Measurements from ENCODE around the gene TRIM2. TPM values are rescaled to one million over a fixed set of nuclear protein-coding genes. Genes with fewer than 3 reads are reported as not detected.

TRIM2 gene
- total RNA-seq, 1 experiment from 2014 or later = 41.4 TPM

DNA sequence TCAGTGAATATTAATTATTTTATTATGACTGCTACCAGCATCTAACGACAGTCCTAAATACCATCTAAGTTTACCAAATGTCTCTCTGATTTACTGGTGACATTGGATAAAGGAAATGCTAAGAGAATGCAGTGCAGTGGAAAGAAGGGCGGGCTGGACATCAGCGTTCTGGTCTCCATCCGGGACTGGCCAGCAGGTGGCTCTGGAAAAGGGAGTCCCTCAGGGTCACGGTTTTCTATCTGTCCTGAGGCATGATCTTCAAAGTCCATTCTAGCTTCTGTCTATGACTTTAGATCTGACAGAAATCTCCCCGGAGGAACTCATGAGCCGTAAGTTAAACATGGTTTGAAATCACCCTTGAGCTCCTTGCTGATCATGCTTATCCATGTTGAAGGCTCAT is 3.3 kb downstream of the TRIM2 start:
- DNase-seq (ENCODE audit: low read depth, low spot score) (no peak), ATAC-seq (peak; percentile 35)
- POLR2A ChIA-PET = no interaction called here
- Histone ChIP-seq H4K20me1 (ENCODE audit: insufficient read depth) (no peaks in the 10 kb centered on the region), H3K9ac (ENCODE audit: low read length) (no peak overlapping the region), H3K4me1 (ENCODE audit: control insufficient read depth in 1 of 2, insufficient read depth in 2 of 2, low read length in 2 of 2) (peaks cover 21 to 49% of the 10 kb centered on the region in 2 experiments), H3K79me2 (ENCODE audit: insufficient read depth, low read length) (no peaks in the 10 kb centered on the region), H2AFZ (ENCODE audit: low read depth, low read length, poor library complexity, severe bottlenecking) (no peak overlapping the region), H3K36me3 (ENCODE audit: control insufficient read depth in 1 of 2, insufficient read depth in 2 of 2, low read length in 2 of 2) (no peaks in the 10 kb centered on the region), H3K27ac (ENCODE audit: low read depth, low read length) (no peak overlapping the region), H3K9me3 (ENCODE audit: control insufficient read depth in 1 of 2, insufficient read depth in 1 of 2, low read depth in 1 of 2, low read length in 2 of 2) (no peaks in the 10 kb centered on the region), H3K4me3 (replicated peaks in 1 of 2; ENCODE audit: low read depth in 1 of 2, low read length in 2 of 2) (no peak overlapping the region), H3K9me2 (ENCODE audit: insufficient read depth) (no peaks in the 10 kb centered on the region), H3K4me2 (ENCODE audit: low read length) (peak overlapping the region; percentile 5; the same call in 1 of the 2 replicates), H3K27me3 (ENCODE audit: insufficient read depth, low read length) (no peaks in the 10 kb centered on the region)
- TF ChIP-seq, protein P1, sequence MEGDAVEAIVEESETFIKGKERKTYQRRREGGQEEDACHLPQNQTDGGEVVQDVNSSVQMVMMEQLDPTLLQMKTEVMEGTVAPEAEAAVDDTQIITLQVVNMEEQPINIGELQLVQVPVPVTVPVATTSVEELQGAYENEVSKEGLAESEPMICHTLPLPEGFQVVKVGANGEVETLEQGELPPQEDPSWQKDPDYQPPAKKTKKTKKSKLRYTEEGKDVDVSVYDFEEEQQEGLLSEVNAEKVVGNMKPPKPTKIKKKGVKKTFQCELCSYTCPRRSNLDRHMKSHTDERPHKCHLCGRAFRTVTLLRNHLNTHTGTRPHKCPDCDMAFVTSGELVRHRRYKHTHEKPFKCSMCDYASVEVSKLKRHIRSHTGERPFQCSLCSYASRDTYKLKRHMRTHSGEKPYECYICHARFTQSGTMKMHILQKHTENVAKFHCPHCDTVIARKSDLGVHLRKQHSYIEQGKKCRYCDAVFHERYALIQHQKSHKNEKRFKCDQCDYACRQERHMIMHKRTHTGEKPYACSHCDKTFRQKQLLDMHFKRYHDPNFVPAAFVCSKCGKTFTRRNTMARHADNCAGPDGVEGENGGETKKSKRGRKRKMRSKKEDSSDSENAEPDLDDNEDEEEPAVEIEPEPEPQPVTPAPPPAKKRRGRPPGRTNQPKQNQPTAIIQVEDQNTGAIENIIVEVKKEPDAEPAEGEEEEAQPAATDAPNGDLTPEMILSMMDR (IDR thresholded peaks at IDR 0.05 in 2 of 3, conservative IDR thresholded peaks at IDR 0.05 in 1 of 3; ENCODE audit: borderline replicate concordance in 1 of 3, insufficient read depth in 1 of 3, low read depth in 2 of 3, low read length in 2 of 3) = peak in 2 of 3 experiments; percentile 68 to 76; a peak in 4 of 6 replicates
- TF ChIP-seq YY1 (IDR thresholded peaks at IDR 0.05; ENCODE audit: extremely low read depth, insufficient replicate concordance, low read depth, low read length) = no peak
- RAD21 ChIA-PET (ENCODE audit: low non-redundant PET in 1 of 2, low total read pairs in 2 of 2, uncharacterized antibody in 2 of 2, unreplicated experiment in 2 of 2) = interaction anchor here in 1 of 2 experiments (0.7 kb wide), 1 partner anchor 119 kb away, joined by 3 read pairs; no protein-coding TSS in a partner anchor
- CTCF ChIA-PET = interaction anchor here (1.2 to 1.5 kb wide), 2 partner anchors 25 to 51 kb away, joined by 4 to 5 read pairs; no protein-coding TSS in a partner anchor
- intact Hi-C loops (cut with micrococcal nuclease) = no loop called here
- BruUV-seq (replicated peaks) = no TSS peak

DNA sequence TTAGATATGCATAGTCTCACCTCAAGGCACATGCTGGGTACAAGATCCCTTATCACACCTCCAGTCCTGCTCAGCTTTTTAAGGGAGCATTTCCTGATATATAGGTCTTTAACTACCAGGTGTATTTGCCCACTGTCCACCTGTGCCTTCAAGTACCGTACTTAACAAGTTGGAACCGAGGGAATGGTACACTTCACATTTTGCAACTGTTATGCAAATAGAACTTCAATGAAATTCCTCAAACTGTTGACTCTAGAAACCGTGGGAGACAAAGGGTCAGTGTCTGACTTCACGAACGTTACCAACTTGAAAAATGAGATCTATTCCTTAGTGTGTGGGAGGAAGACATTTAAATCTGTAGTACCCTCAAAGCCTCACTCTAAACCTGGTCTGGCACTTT is 5.2 kb downstream of the TRIM2 start:
- POLR2A ChIA-PET = no interaction called here
- Histone ChIP-seq H3K79me2 (ENCODE audit: insufficient read depth, low read length) (no peaks in the 10 kb centered on the region), H3K27me3 (ENCODE audit: insufficient read depth, low read length) (no peaks in the 10 kb centered on the region), H3K9me2 (ENCODE audit: insufficient read depth) (no peaks in the 10 kb centered on the region), H3K4me1 (ENCODE audit: control insufficient read depth in 1 of 2, insufficient read depth in 2 of 2, low read length in 2 of 2) (peaks cover 16 to 37% of the 10 kb centered on the region in 2 experiments), H2AFZ (ENCODE audit: low read depth, low read length, poor library complexity, severe bottlenecking) (no peak overlapping the region), H3K9me3 (ENCODE audit: control insufficient read depth in 1 of 2, insufficient read depth in 1 of 2, low read depth in 1 of 2, low read length in 2 of 2) (no peaks in the 10 kb centered on the region), H3K36me3 (ENCODE audit: control insufficient read depth in 1 of 2, insufficient read depth in 2 of 2, low read length in 2 of 2) (no peaks in the 10 kb centered on the region), H3K27ac (ENCODE audit: low read depth, low read length) (no peak overlapping the region), H3K4me2 (ENCODE audit: low read length) (no peak overlapping the region), H3K4me3 (replicated peaks in 1 of 2; ENCODE audit: low read depth in 1 of 2, low read length in 2 of 2) (no peak overlapping the region), H4K20me1 (ENCODE audit: insufficient read depth) (no peaks in the 10 kb centered on the region), H3K9ac (ENCODE audit: low read length) (no peak overlapping the region)
- RAD21 ChIA-PET (ENCODE audit: low non-redundant PET in 1 of 2, low total read pairs in 2 of 2, uncharacterized antibody in 2 of 2, unreplicated experiment in 2 of 2) = no interaction called here
- CTCF ChIA-PET = no interaction called here
- no TSS peak for BruUV-seq (replicated peaks)
- DNase-seq (ENCODE audit: low read depth, low spot score) (no peak), ATAC-seq (no peak)
- intact Hi-C loops (cut with micrococcal nuclease) = no loop called here
- TF ChIP-seq CBX3 (IDR thresholded peaks at IDR 0.05; ENCODE audit: low read depth) = no peak
- no peak for TF ChIP-seq JUND (IDR thresholded peaks at IDR 0.05)
- no peak for TF ChIP-seq SRF (IDR thresholded peaks at IDR 0.05; ENCODE audit: low read depth)
- no peak for TF ChIP-seq TCF7L2 (IDR thresholded peaks at IDR 0.05; ENCODE audit: borderline replicate concordance, extremely low read depth, insufficient read depth, insufficient read length)
- no peak for TF ChIP-seq EZH2phosphoT487 (IDR thresholded peaks at IDR 0.05; ENCODE audit: borderline replicate concordance)
- TF ChIP-seq EGR1 (IDR thresholded peaks at IDR 0.05; ENCODE audit: low read depth) = no peak
- TF ChIP-seq REST (IDR thresholded peaks at IDR 0.05; ENCODE audit: low read depth) = no peak
- TF ChIP-seq FOSL1 (IDR thresholded peaks at IDR 0.05; ENCODE audit: low read depth) = no peak
- TF ChIP-seq ZBTB33 (IDR thresholded peaks at IDR 0.05; ENCODE audit: extremely low read depth, insufficient replicate concordance, low read length) = no peak
- TF ChIP-seq MAX (IDR thresholded peaks at IDR 0.05) = no peak

Measured in HCT116 (cell line).